Measurements from ENCODE around the gene SUMO2. TPM values are rescaled to one million over a fixed set of nuclear protein-coding genes. Genes with fewer than 3 reads are reported as not detected.
A peak's percentile ranks its signal among the peaks of the same experiment; 100 is the strongest.

Gene SUMO2
- total and polyA plus RNA-seq, 10 of the 15 experiments (the other 5 are each of a cell fraction or from before 2014, with no cell fraction given) = 163 to 803 (median 555) TPM

DNA sequence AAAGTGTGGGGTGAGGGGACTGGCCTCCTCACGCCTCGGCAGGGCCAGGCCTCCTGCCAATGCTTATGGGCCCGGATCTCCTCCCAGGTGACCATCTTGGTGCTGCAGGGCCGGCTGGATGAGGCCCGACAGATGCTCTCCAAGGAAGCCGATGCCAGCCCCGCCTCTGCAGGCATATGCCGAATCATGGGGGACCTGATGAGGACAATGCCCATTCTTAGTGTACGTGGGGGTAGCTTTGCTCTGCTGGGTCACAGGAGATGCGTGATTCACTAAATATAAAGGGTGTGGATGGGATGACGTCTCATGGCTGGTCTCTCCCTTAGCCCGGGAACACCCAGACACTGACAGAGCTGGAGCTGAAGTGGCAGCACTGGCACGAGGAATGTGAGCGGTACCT lies 42.3 kb upstream of the SUMO2 start:
- Histone ChIP-seq H3K9me3 (replicated peaks; ENCODE audit: control insufficient read depth, insufficient read depth, low read length) (no peaks in the 10 kb centered on the region), H3K9ac (ENCODE audit: control insufficient read depth, insufficient read depth, low read length) (no peak overlapping the region), H4K20me1 (ENCODE audit: control insufficient read depth, insufficient read depth) (no peaks in the 10 kb centered on the region), H3K79me2 (ENCODE audit: control insufficient read depth, insufficient read depth, low read length) (no peaks in the 10 kb centered on the region), H3K4me2 (ENCODE audit: control insufficient read depth, insufficient read depth) (no peak overlapping the region), H3K27me3 (replicated peaks in 1 of 2; ENCODE audit: control insufficient read depth in 2 of 2, insufficient read depth in 2 of 2, low read length in 1 of 2) (no peaks in the 10 kb centered on the region), H3K27ac (ENCODE audit: control insufficient read depth, insufficient read depth) (no peak overlapping the region), H3K4me3 (no peak overlapping the region), H2AFZ (ENCODE audit: control insufficient read depth, low read depth, low read length) (no peak overlapping the region), H3K36me3 (ENCODE audit: control insufficient read depth in 2 of 2, insufficient read depth in 2 of 2, low read length in 1 of 2) (peaks cover 23 to 32% of the 10 kb centered on the region in 2 experiments), H3K4me1 (ENCODE audit: control insufficient read depth, insufficient read depth, low read length) (no peaks in the 10 kb centered on the region)
- ChIA-PET RAD21 (ENCODE audit: unreplicated experiment) (no interaction called here), CTCF (interaction anchor here (2.3 kb wide), 1 partner anchor 25 kb away, joined by 5 read pairs; no protein-coding TSS in a partner anchor), SMC1A (ENCODE audit: uncharacterized antibody, unreplicated experiment) (no interaction called here), POLR2A (no interaction called here)
- intact Hi-C loops (cut with micrococcal nuclease; ENCODE audit: unreplicated experiment) = no loop called here
- ATAC-seq (no peak), FAIRE-seq (no peak), DNase-seq (ENCODE audit: low read depth, low spot score) (no peak)
- in situ Hi-C loops (cut with MboI) = no loop called here
- WGBS (ENCODE audit: insufficient coverage, insufficient replicate concordance, low lambda C conversion rate, missing lambda C conversion rate) = 90% methylated on average over 14 of the region's 14 CpGs
- BruUV-seq (replicated peaks) = TSS peak; percentile 28
- TF ChIP-seq, protein P1, sequence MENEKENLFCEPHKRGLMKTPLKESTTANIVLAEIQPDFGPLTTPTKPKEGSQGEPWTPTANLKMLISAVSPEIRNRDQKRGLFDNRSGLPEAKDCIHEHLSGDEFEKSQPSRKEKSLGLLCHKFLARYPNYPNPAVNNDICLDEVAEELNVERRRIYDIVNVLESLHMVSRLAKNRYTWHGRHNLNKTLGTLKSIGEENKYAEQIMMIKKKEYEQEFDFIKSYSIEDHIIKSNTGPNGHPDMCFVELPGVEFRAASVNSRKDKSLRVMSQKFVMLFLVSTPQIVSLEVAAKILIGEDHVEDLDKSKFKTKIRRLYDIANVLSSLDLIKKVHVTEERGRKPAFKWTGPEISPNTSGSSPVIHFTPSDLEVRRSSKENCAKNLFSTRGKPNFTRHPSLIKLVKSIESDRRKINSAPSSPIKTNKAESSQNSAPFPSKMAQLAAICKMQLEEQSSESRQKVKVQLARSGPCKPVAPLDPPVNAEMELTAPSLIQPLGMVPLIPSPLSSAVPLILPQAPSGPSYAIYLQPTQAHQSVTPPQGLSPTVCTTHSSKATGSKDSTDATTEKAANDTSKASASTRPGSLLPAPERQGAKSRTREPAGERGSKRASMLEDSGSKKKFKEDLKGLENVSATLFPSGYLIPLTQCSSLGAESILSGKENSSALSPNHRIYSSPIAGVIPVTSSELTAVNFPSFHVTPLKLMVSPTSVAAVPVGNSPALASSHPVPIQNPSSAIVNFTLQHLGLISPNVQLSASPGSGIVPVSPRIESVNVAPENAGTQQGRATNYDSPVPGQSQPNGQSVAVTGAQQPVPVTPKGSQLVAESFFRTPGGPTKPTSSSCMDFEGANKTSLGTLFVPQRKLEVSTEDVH (IDR thresholded peaks at IDR 0.05; ENCODE audit: low read depth, partially characterized antibody) = no peak
- no peak for TF ChIP-seq NFXL1 (IDR thresholded peaks at IDR 0.05; ENCODE audit: borderline replicate concordance)
- TF ChIP-seq, protein P2, sequence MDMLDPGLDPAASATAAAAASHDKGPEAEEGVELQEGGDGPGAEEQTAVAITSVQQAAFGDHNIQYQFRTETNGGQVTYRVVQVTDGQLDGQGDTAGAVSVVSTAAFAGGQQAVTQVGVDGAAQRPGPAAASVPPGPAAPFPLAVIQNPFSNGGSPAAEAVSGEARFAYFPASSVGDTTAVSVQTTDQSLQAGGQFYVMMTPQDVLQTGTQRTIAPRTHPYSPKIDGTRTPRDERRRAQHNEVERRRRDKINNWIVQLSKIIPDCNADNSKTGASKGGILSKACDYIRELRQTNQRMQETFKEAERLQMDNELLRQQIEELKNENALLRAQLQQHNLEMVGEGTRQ (IDR thresholded peaks at IDR 0.05; ENCODE audit: borderline replicate concordance, low read depth, low read length) = no peak
